GM19468 (cell line): ENCODE measurements around the gene CHMP1A.

ENCODE experiments used
- ATAC-seq: cut with Tn5 transposase; IDR thresholded peaks from one replicate; pipeline ENCODE4 v1.9.1; 2021; ENCODE audit warnings: mild to moderate bottlenecking, moderate library complexity, moderate number of reproducible peaks; ENCODE audit not compliant: unreplicated experiment; ENCODE audit errors: extremely low read depth

CHMP1A gene

GRCh38 chr16:89629827-89630610 is 27.5 kb downstream of the CHMP1A start:
- no peak for ATAC-seq

- ATAC-seq = no peak
These were observed 32.4 kb downstream of the CHMP1A start for GRCh38 chr16:89624777-89625761.

GRCh38 chr16:89623511-89624261 is 33.8 kb downstream of the CHMP1A start:
- ATAC-seq = no peak

- no peak for ATAC-seq
These were observed 35.7 kb downstream of the CHMP1A start for GRCh38 chr16:89621698-89622409.

GRCh38 chr16:89621136-89621697 is 36.3 kb downstream of the CHMP1A start:
- no peak for ATAC-seq

- ATAC-seq = no peak
These were observed 37.1 kb downstream of the CHMP1A start for GRCh38 chr16:89620406-89620841.

GRCh38 chr16:89619840-89620239 is 37.7 kb downstream of the CHMP1A start:
- ATAC-seq = no peak

GRCh38 chr16:89618109-89618998 is 39.2 kb downstream of the CHMP1A start:
- no peak for ATAC-seq

- no peak for ATAC-seq
These were observed 40.5 kb downstream of the CHMP1A start for GRCh38 chr16:89617036-89617435.

GRCh38 chr16:89616623-89617022 is 40.9 kb downstream of the CHMP1A start:
- no peak for ATAC-seq

GRCh38 chr16:89615596-89616090 is 41.9 kb downstream of the CHMP1A start:
- no peak for ATAC-seq

- ATAC-seq = no peak
These were observed 42.3 kb downstream of the CHMP1A start for GRCh38 chr16:89615176-89615575.

- ATAC-seq = no peak
These were observed 43.5 kb downstream of the CHMP1A start for GRCh38 chr16:89613954-89614459.

- ATAC-seq = no peak
These were observed 44.1 kb downstream of the CHMP1A start, which contains the start of gene DPEP1 for GRCh38 chr16:89613231-89613953. Gene DPEP1, plus strand, starts transcription at chr16:89613642. Its CDS starts 16,769 bp downstream, at chr16:89630411.

GRCh38 chr16:89612415-89613166 is 44.9 kb downstream of the CHMP1A start:
- ATAC-seq = no peak

GRCh38 chr16:89610108-89610453 is 47.4 kb downstream of the CHMP1A start:
- no peak for ATAC-seq
